Liver (tissue), 9 donors: ENCODE results near the gene CATSPERE. TPM values are rescaled to one million over a fixed set of nuclear protein-coding genes. Genes with fewer than 3 reads are reported as not detected.

Experiments used
- DNase-seq: peaks from one replicate; pipeline ENCODE4 v3.0.0-alpha.2; 2017; ENCODE audit warnings: low spot score
- H3K27ac ChIP-seq, 2 donors: one replicate each; pipeline ENCODE4 v1.7.0; 2013; ENCODE audit warnings: inconsistent platforms in 2 of 2, low read length in 2 of 2, control low read depth in 1 of 2, low read depth in 1 of 2, mild to moderate bottlenecking in 1 of 2
- H3K27me3 ChIP-seq, 4 donors: one replicate each; pipeline versions ENCODE4 v1.6.1 to v1.7.0; 2013; ENCODE audit warnings: low read length in 3 of 4, inconsistent platforms in 1 of 4, mild to moderate bottlenecking in 1 of 4, moderate library complexity in 1 of 4; ENCODE audit not compliant: control insufficient read depth in 4 of 4, insufficient read depth in 4 of 4
- H3K36me3 ChIP-seq, 4 donors: one replicate each; pipeline versions ENCODE4 v1.6.1 to v1.7.0; 2013; ENCODE audit warnings: low read length in 3 of 4, mild to moderate bottlenecking in 3 of 4, low read depth in 1 of 4, moderate library complexity in 1 of 4; ENCODE audit not compliant: control insufficient read depth in 4 of 4, insufficient read depth in 3 of 4
- H3K4me1 ChIP-seq, 4 donors: one replicate each; pipeline versions ENCODE4 v1.6.1 to v1.7.0; 2013; ENCODE audit warnings: low read length in 3 of 4, mild to moderate bottlenecking in 3 of 4, moderate library complexity in 1 of 4; ENCODE audit not compliant: control insufficient read depth in 4 of 4, insufficient read depth in 4 of 4
- H3K4me3 ChIP-seq, 3 donors: one replicate each; pipeline versions ENCODE4 v1.6.1 to v1.7.0; 2013; ENCODE audit warnings: low read length in 3 of 3, control low read depth in 1 of 3, low read depth in 1 of 3, mild to moderate bottlenecking in 1 of 3
- H3K9ac ChIP-seq, 2 donors: one replicate each; pipeline ENCODE4 v1.7.0; 2013; ENCODE audit warnings: low read length in 2 of 2, mild to moderate bottlenecking in 2 of 2, moderate library complexity in 2 of 2, control low read depth in 1 of 2, low read depth in 1 of 2
- H3K9me3 ChIP-seq, 4 donors: one replicate each; pipeline versions ENCODE4 v1.6.1 to v1.7.0; 2013; ENCODE audit warnings: low read length in 3 of 4; ENCODE audit not compliant: control insufficient read depth in 4 of 4
- EGR1 ChIP-seq, 2 donors: IDR thresholded peaks; 2 replicates each; pipeline ENCODE4 v1.6.1; 2016 to 2018; ENCODE audit warnings: antibody characterized with exemption in 2 of 2, low read depth in 2 of 2
- FOXA1 ChIP-seq: IDR thresholded peaks from 2 replicates; pipeline ENCODE4 v1.6.1; 2016; ENCODE audit warnings: antibody characterized with exemption
- GABPA ChIP-seq, 2 donors: IDR thresholded peaks in 1 of 2; conservative IDR thresholded peaks in 1 of 2; 2 replicates each; pipeline ENCODE4 v1.6.1; 2016; ENCODE audit warnings: antibody characterized with exemption in 2 of 2, mild to moderate bottlenecking in 1 of 2, moderate library complexity in 1 of 2
- JUND ChIP-seq, 2 donors: IDR thresholded peaks; 2 replicates each; pipeline ENCODE4 v1.6.1; 2016; ENCODE audit warnings: antibody characterized with exemption in 2 of 2
- NR2F2 ChIP-seq: IDR thresholded peaks from 2 replicates; pipeline ENCODE4 v1.6.1; 2016; ENCODE audit warnings: antibody characterized with exemption
- RAD21 ChIP-seq, 2 donors: IDR thresholded peaks; 2 replicates each; pipeline ENCODE4 v1.6.1; 2016; ENCODE audit warnings: antibody characterized with exemption in 2 of 2, mild to moderate bottlenecking in 2 of 2
- RXRA ChIP-seq, 2 donors: IDR thresholded peaks; 2 replicates each; pipeline ENCODE4 v1.6.1; 2017 to 2018; ENCODE audit warnings: antibody characterized with exemption in 2 of 2, mild to moderate bottlenecking in 1 of 2
- SP1 ChIP-seq: IDR thresholded peaks from 2 replicates; pipeline ENCODE4 v1.6.1; 2018; ENCODE audit warnings: antibody characterized with exemption, mild to moderate bottlenecking
- TAF1 ChIP-seq: conservative IDR thresholded peaks from 2 replicates; pipeline ENCODE4 v1.6.1; 2016; ENCODE audit warnings: antibody characterized with exemption, mild to moderate bottlenecking
- YY1 ChIP-seq: IDR thresholded peaks from 2 replicates; pipeline ENCODE4 v1.6.1; 2016; ENCODE audit warnings: antibody characterized with exemption, mild to moderate bottlenecking
- WGBS: extraction: QIAGEN DNeasy Blood & Tissue Kit; methylation state at CpG from one replicate; pipeline ENCODE4 v1.1.7; 2013; 5-methylcytosine and 5-hydroxymethylcytosine counted together
- polyA plus RNA-seq, 2 donors: library from polyadenylated mRNA; stranded (reverse) in 1 of 2; unstranded in 1 of 2; fragments of 200-250 nt in 1 of 2; fragments of >200 nt in 1 of 2; fragmentation: Nextera tagmentation in 1 of 2; extraction: Ambion mirVana in 1 of 2; gene quantifications; one replicate each; pipeline versions ENCODE4 v1.2.1 to v1.2.3, GENCODE V29; 2013 to 2015
- total RNA-seq, 2 donors: library from RNA; depleted of rRNA; stranded (reverse); fragments of >200 nt; gene quantifications; one replicate each; pipeline ENCODE4 v1.2.3, GENCODE V29; 2014
- TF ChIP-seq, protein P1 (sequence below): fragments of 150-350 bp; IDR thresholded peaks from 2 replicates; pipeline ENCODE4 v1.5.1; 2017; ENCODE audit warnings: improper control_type of control experiment, low read depth, low read length; ENCODE audit not compliant: missing input control
- TF ChIP-seq, protein P2 (sequence below): IDR thresholded peaks from 2 replicates; pipeline ENCODE4 v1.6.1; 2016; ENCODE audit warnings: antibody characterized with exemption, mild to moderate bottlenecking
- TF ChIP-seq, protein P3 (sequence below): IDR thresholded peaks from 2 replicates; pipeline ENCODE4 v1.6.1; 2016; ENCODE audit warnings: antibody characterized with exemption
- donor health status: healthy.
- donor health status: healthy.
- donor health status: healthy.
- donor health status: healthy.
- donor health status: healthy.

Gene CATSPERE
- total and polyA plus RNA-seq, 4 donors = 0.15 to 0.79 (median 0.53) TPM

DNA sequence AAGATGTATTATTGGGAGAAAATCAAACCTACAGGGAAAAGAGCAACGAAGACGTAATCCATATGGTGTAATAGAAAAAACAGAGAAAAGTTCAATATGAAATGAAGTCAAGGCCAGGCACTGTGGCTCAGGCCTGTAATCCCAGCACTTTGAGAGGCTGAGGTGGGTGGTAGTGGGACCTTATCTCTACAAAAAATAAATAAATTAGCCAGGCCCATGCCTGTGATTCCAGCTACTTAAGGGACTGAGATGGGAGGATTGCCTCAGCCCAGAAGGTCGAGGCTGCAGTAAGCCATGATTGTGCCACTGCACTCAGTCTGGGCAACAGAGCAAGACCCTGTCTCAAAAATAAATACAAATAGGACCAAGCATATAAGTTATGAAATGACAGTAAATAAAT, 203.3 kb downstream of the CATSPERE start:
- Histone ChIP-seq H3K36me3 (peaks cover 0 to 2% (median 0%) of the 10 kb centered on the region in 4 donors), H3K4me3 (no peak overlapping the region), H3K27ac (no peak overlapping the region), H3K4me1 (peaks cover under 1 to 5% (median 4%) of the 10 kb centered on the region in 4 donors), H3K27me3 (no peaks in the 10 kb centered on the region), H3K9me3 (no peaks in the 10 kb centered on the region), H3K9ac (no peak overlapping the region)
- WGBS = 94% methylated on average over 3 of the region's 3 CpGs
- TF ChIP-seq JUND (IDR thresholded peaks at IDR 0.05) (no peak), RAD21 (IDR thresholded peaks at IDR 0.05) (no peak), YY1 (no peak), FOXA1 (no peak), EGR1 (IDR thresholded peaks at IDR 0.05; ENCODE audit: low read depth in 2 of 2) (no peak), SP1 (no peak), GABPA (IDR thresholded peaks at IDR 0.05 in 1 of 2, conservative IDR thresholded peaks at IDR 0.05 in 1 of 2) (no peak), TAF1 (no peak), RXRA (IDR thresholded peaks at IDR 0.05) (no peak)
- TF ChIP-seq, protein P1, sequence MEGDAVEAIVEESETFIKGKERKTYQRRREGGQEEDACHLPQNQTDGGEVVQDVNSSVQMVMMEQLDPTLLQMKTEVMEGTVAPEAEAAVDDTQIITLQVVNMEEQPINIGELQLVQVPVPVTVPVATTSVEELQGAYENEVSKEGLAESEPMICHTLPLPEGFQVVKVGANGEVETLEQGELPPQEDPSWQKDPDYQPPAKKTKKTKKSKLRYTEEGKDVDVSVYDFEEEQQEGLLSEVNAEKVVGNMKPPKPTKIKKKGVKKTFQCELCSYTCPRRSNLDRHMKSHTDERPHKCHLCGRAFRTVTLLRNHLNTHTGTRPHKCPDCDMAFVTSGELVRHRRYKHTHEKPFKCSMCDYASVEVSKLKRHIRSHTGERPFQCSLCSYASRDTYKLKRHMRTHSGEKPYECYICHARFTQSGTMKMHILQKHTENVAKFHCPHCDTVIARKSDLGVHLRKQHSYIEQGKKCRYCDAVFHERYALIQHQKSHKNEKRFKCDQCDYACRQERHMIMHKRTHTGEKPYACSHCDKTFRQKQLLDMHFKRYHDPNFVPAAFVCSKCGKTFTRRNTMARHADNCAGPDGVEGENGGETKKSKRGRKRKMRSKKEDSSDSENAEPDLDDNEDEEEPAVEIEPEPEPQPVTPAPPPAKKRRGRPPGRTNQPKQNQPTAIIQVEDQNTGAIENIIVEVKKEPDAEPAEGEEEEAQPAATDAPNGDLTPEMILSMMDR = no peak
- TF ChIP-seq, protein P2, sequence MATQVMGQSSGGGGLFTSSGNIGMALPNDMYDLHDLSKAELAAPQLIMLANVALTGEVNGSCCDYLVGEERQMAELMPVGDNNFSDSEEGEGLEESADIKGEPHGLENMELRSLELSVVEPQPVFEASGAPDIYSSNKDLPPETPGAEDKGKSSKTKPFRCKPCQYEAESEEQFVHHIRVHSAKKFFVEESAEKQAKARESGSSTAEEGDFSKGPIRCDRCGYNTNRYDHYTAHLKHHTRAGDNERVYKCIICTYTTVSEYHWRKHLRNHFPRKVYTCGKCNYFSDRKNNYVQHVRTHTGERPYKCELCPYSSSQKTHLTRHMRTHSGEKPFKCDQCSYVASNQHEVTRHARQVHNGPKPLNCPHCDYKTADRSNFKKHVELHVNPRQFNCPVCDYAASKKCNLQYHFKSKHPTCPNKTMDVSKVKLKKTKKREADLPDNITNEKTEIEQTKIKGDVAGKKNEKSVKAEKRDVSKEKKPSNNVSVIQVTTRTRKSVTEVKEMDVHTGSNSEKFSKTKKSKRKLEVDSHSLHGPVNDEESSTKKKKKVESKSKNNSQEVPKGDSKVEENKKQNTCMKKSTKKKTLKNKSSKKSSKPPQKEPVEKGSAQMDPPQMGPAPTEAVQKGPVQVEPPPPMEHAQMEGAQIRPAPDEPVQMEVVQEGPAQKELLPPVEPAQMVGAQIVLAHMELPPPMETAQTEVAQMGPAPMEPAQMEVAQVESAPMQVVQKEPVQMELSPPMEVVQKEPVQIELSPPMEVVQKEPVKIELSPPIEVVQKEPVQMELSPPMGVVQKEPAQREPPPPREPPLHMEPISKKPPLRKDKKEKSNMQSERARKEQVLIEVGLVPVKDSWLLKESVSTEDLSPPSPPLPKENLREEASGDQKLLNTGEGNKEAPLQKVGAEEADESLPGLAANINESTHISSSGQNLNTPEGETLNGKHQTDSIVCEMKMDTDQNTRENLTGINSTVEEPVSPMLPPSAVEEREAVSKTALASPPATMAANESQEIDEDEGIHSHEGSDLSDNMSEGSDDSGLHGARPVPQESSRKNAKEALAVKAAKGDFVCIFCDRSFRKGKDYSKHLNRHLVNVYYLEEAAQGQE = no peak
- TF ChIP-seq, protein P3, sequence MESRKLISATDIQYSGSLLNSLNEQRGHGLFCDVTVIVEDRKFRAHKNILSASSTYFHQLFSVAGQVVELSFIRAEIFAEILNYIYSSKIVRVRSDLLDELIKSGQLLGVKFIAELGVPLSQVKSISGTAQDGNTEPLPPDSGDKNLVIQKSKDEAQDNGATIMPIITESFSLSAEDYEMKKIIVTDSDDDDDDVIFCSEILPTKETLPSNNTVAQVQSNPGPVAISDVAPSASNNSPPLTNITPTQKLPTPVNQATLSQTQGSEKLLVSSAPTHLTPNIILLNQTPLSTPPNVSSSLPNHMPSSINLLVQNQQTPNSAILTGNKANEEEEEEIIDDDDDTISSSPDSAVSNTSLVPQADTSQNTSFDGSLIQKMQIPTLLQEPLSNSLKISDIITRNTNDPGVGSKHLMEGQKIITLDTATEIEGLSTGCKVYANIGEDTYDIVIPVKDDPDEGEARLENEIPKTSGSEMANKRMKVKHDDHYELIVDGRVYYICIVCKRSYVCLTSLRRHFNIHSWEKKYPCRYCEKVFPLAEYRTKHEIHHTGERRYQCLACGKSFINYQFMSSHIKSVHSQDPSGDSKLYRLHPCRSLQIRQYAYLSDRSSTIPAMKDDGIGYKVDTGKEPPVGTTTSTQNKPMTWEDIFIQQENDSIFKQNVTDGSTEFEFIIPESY = no peak
- no peak for DNase-seq

DNA sequence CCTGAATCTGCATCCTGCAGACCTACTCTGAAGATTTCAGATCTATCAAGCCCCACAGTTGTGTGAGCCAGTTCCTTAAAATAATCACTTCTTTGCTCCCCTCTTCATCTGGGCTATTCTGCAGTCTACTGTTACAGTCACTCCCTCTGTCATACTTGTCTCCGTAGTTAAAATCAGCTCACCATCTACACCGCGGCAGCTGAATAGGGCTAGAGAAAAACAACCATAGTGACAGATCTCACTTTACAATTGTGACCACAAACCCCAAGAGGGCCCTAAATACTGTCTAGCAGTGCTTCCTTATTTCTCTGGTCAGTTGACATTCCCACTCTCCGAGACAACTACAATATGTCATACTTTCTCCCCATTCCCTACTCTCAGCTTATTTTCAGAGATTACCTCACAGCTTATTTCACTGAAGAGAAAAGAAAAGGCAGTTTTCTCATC, 204.7 kb downstream of the CATSPERE start:
- peaks cover 0 to 3% (median 1%) of the 10 kb centered on the region in 4 donors for H3K4me1 ChIP-seq
- no peaks in the 10 kb centered on the region for H3K9me3 ChIP-seq
- no peak overlapping the region for H3K9ac ChIP-seq
- no peak overlapping the region for H3K27ac ChIP-seq
- H3K27me3 ChIP-seq = no peaks in the 10 kb centered on the region
- WGBS = 84% methylated on average over 4 of the region's 4 CpGs
- H3K36me3 ChIP-seq = peaks cover 0 to 2% (median 0%) of the 10 kb centered on the region in 4 donors
- no peak overlapping the region for H3K4me3 ChIP-seq
- TF ChIP-seq YY1 (no peak), RXRA (IDR thresholded peaks at IDR 0.05) (no peak), EGR1 (IDR thresholded peaks at IDR 0.05; ENCODE audit: low read depth in 2 of 2) (no peak), NR2F2 (no peak)
- TF ChIP-seq, protein P1 = no peak
- TF ChIP-seq, protein P3 = no peak
- DNase-seq = no peak
